Bronchial epithelial cell (primary cell): Measurements from ENCODE around the gene NDUFAF3. TPM values are rescaled to one million over a fixed set of nuclear protein-coding genes. Genes with fewer than 3 reads are reported as not detected.
"Not testable (repeated sequence)": the region's sequence is repeated elsewhere in the genome, so short reads cannot be mapped to it uniquely, and the experiment has no call there.

Experiments used
- DNase-seq: peaks from one replicate; pipeline ENCODE4 v3.0.0-alpha.2; 2010; ENCODE audit warnings: low read depth
- FAIRE-seq: peaks from 2 replicates; lab custom pipeline; 2011; peaks lifted over from hg19 to GRCh38; lab: Jason Lieb, UNC
- H3K27me3 ChIP-seq: 2 replicates; pipeline ENCODE4 v1.5.1; 2011; ENCODE audit warnings: low read length; ENCODE audit not compliant: control insufficient read depth, insufficient read depth
- H3K36me3 ChIP-seq: 2 replicates; pipeline ENCODE4 v1.5.1; 2011; ENCODE audit warnings: low read length; ENCODE audit not compliant: control insufficient read depth, insufficient read depth
- H3K4me3 ChIP-seq: 2 replicates; pipeline ENCODE4 v1.5.1; 2011; ENCODE audit warnings: mild to moderate bottlenecking, low read depth, low read length, control low read depth
- CTCF ChIP-seq: IDR thresholded peaks from 2 replicates; pipeline ENCODE4 v1.5.1; 2011; ENCODE audit warnings: mild to moderate bottlenecking, moderate library complexity, low read length, control low read depth, inconsistent platforms; ENCODE audit not compliant: insufficient read depth, severe bottlenecking
- total RNA-seq: library from RNA; depleted of rRNA; stranded (reverse); fragments of >200 nt; gene quantifications from 2 replicates; pipeline ENCODE4 v1.2.1, GENCODE V29; 2014

Gene NDUFAF3
- total RNA-seq, 1 donor from 2014 or later = 36.3 TPM

GRCh38 chr3:49005303-49005680 lies 16.6 kb upstream of the NDUFAF3 start:
- no peak for FAIRE-seq
- H3K27me3 ChIP-seq = no peaks in the 10 kb centered on the region
- no peak for DNase-seq
- H3K4me3 ChIP-seq = no peak overlapping the region
- no peak for TF ChIP-seq CTCF
- no peaks in the 10 kb centered on the region for H3K36me3 ChIP-seq

GRCh38 chr3:49005998-49006397 lies 15.9 kb upstream of the NDUFAF3 start:
- no peaks in the 10 kb centered on the region for H3K36me3 ChIP-seq
- no peaks in the 10 kb centered on the region for H3K27me3 ChIP-seq
- H3K4me3 ChIP-seq = peak overlapping the region; percentile 83
- DNase-seq = no peak
- FAIRE-seq = no peak
- TF ChIP-seq CTCF = no peak

GRCh38 chr3:49006408-49007067 lies 15.4 kb upstream of the NDUFAF3 start:
- H3K27me3 ChIP-seq = no peaks in the 10 kb centered on the region
- TF ChIP-seq CTCF = no peak
- DNase-seq (no peak), FAIRE-seq (no peak)
- H3K4me3 ChIP-seq = peak overlapping the region; percentile 83
- H3K36me3 ChIP-seq = peaks cover under 1% of the 10 kb centered on the region

- peak within 1 kb of the TSS; percentile 83 for H3K4me3 ChIP-seq
- peak; percentile 53 for TF ChIP-seq CTCF
- H3K36me3 ChIP-seq = peaks cover 5% of the 10 kb centered on the region
- DNase-seq = peak; percentile 93
- FAIRE-seq = no peak
- no peaks in the 10 kb centered on the region for H3K27me3 ChIP-seq
Observed at GRCh38 chr3:49007068-49007770, 14.7 kb upstream of the NDUFAF3 start, which contains the start of gene WDR6. TSS of gene WDR6 (plus strand) at chr3:49007391. CDS start at chr3:49007432, 41 bp downstream.

GRCh38 chr3:49007771-49008528 lies 14.0 kb upstream of the NDUFAF3 start:
- H3K27me3 ChIP-seq = no peaks in the 10 kb centered on the region
- H3K4me3 ChIP-seq = peak overlapping the region; percentile 83
- peaks cover 5% of the 10 kb centered on the region for H3K36me3 ChIP-seq
- DNase-seq (peak; percentile 52), FAIRE-seq (no peak)
- no peak for TF ChIP-seq CTCF

GRCh38 chr3:49008627-49009026 lies 13.3 kb upstream of the NDUFAF3 start:
- H3K4me3 ChIP-seq, H3K36me3 ChIP-seq, DNase-seq, H3K27me3 ChIP-seq, FAIRE-seq: not testable (repeated sequence)
